H1 (cell line): Measurements from ENCODE around the gene RSU1. TPM values are rescaled to one million over a fixed set of nuclear protein-coding genes. Genes with fewer than 3 reads are reported as not detected.

Source experiments
- CTCF ChIA-PET: fragments of 300-600 bp; sonication (Branson Sonifier 250); formaldehyde crosslinking; loops from one replicate; lab custom pipeline; 2021; ENCODE audit not compliant: partially characterized antibody; lab: Charles Lee
- POLR2A ChIA-PET: fragments of 300-600 bp; sonication (Branson Sonifier 250); formaldehyde crosslinking; loops from one replicate; lab custom pipeline; 2021; ENCODE audit warnings: inconsistent platforms; ENCODE audit not compliant: partially characterized antibody; lab: Charles Lee
- DNase-seq, 2 experiments: peaks; one replicate each; pipeline versions ENCODE4 v3.0.0 to v3.0.0-alpha.2; 2010 to 2022; ENCODE audit warnings: low spot score in 2 of 2, low read depth in 1 of 2, mixed read lengths in 1 of 2
- FAIRE-seq: peaks from 2 replicates; lab custom pipeline; 2011; peaks lifted over from hg19 to GRCh38; lab: Jason Lieb, UNC
- H2AFZ ChIP-seq: 2 replicates; pipeline ENCODE4 v1.8.1; 2012; ENCODE audit warnings: low read length, inconsistent platforms
- H2AK5ac ChIP-seq: 2 replicates; pipeline ENCODE4 v1.6.1; 2013; ENCODE audit warnings: low read depth, low read length
- H2BK120ac ChIP-seq: replicated peaks from 2 replicates; pipeline ENCODE3; 2013; ENCODE audit warnings: low read depth, low read length, inconsistent platforms
- H2BK12ac ChIP-seq: 2 replicates; pipeline ENCODE4 v1.6.1; 2013; ENCODE audit warnings: low read depth, low read length
- H2BK15ac ChIP-seq: 2 replicates; pipeline ENCODE4 v1.6.1; 2013; ENCODE audit warnings: low read length
- H2BK20ac ChIP-seq: 2 replicates; pipeline ENCODE4 v1.6.1; 2013; ENCODE audit warnings: low read length
- H2BK5ac ChIP-seq: 2 replicates; pipeline ENCODE4 v1.6.1; 2013; ENCODE audit warnings: low read depth, low read length
- H3K14ac ChIP-seq: 2 replicates; pipeline ENCODE4 v1.6.1; 2013; ENCODE audit warnings: inconsistent platforms; ENCODE audit not compliant: insufficient read length
- H3K18ac ChIP-seq: 2 replicates; pipeline ENCODE4 v1.6.1; 2013; ENCODE audit warnings: low read length; ENCODE audit errors: extremely low read depth
- H3K23ac ChIP-seq: 2 replicates; pipeline ENCODE4 v1.6.1; 2013; ENCODE audit warnings: inconsistent platforms; ENCODE audit not compliant: insufficient read length
- H3K23me2 ChIP-seq: 2 replicates; pipeline ENCODE4 v1.6.1; 2013; ENCODE audit warnings: low read depth, low read length
- H3K27ac ChIP-seq: 2 replicates; pipeline ENCODE4 v1.6.1; 2011; ENCODE audit warnings: low read depth, low read length, inconsistent platforms
- H3K27me3 ChIP-seq, 4 experiments: replicated peaks in 1 of 4; 1 replicate in 1 of 4; 2 replicates in 3 of 4; pipeline versions ENCODE4 v1.6.1 to v1.8.1; 2011 to 2013; ENCODE audit warnings: low read length in 3 of 4, mild to moderate bottlenecking in 3 of 4, inconsistent platforms in 2 of 4, mixed read lengths in 2 of 4, moderate library complexity in 1 of 4; ENCODE audit not compliant: control insufficient read depth in 3 of 4, insufficient read depth in 3 of 4; ENCODE audit errors: extremely low read depth in 1 of 4
- H3K36me3 ChIP-seq, 4 experiments: 2 replicates each; pipeline versions ENCODE4 v1.6.1 to v1.8.1; 2011 to 2013; ENCODE audit warnings: mild to moderate bottlenecking in 4 of 4, low read length in 3 of 4, moderate library complexity in 2 of 4, control low read depth in 1 of 4, inconsistent platforms in 1 of 4; ENCODE audit not compliant: insufficient read depth in 4 of 4, control insufficient read depth in 2 of 4
- H3K4ac ChIP-seq: replicated peaks from 2 replicates; pipeline ENCODE3; 2013; ENCODE audit warnings: low read length, low read depth, mixed read lengths, inconsistent platforms; ENCODE audit not compliant: insufficient read length
- H3K4me1 ChIP-seq, 4 experiments: replicated peaks in 1 of 4; 1 replicate in 1 of 4; 2 replicates in 3 of 4; pipeline versions ENCODE4 v1.6.1 to v1.8.1; 2011 to 2013; ENCODE audit warnings: low read length in 3 of 4, inconsistent platforms in 2 of 4, mixed read lengths in 1 of 4; ENCODE audit not compliant: insufficient read depth in 4 of 4, control insufficient read depth in 3 of 4
- H3K4me2 ChIP-seq, 2 experiments: 2 replicates each; pipeline versions ENCODE4 v1.6.1 to v1.8.1; 2011 to 2013; ENCODE audit warnings: low read depth in 2 of 2, low read length in 2 of 2, control low read depth in 1 of 2, inconsistent platforms in 1 of 2, mild to moderate bottlenecking in 1 of 2; ENCODE audit not compliant: insufficient read depth in 1 of 2
- H3K4me3 ChIP-seq, 4 experiments: fragments of 200-600, 300-600 bp in 1 of 4; sonication (generic), shearing (Covaris generic), sonication (Bioruptor Twin) in 1 of 4; 2 replicates each; pipeline versions ENCODE4 v1.5.1 to v1.8.1; 2011 to 2016; ENCODE audit warnings: low read length in 4 of 4, low read depth in 3 of 4, control low read depth in 2 of 4, inconsistent platforms in 2 of 4, mild to moderate bottlenecking in 2 of 4, mixed read lengths in 1 of 4, moderate library complexity in 1 of 4; ENCODE audit not compliant: insufficient read depth in 2 of 4; ENCODE audit errors: extremely low read depth in 1 of 4
- H3K56ac ChIP-seq: replicated peaks from 2 replicates; pipeline ENCODE3; 2013; ENCODE audit warnings: low read depth, mild to moderate bottlenecking, mixed read lengths, low read length, inconsistent platforms; ENCODE audit not compliant: insufficient read length
- H3K79me1 ChIP-seq: 2 replicates; pipeline ENCODE4 v1.6.1; 2013; ENCODE audit warnings: low read depth, low read length, control low read depth
- H3K79me2 ChIP-seq, 2 experiments: 2 replicates each; pipeline versions ENCODE4 v1.6.1 to v1.8.1; 2012 to 2013; ENCODE audit warnings: low read length in 2 of 2, mild to moderate bottlenecking in 2 of 2, inconsistent platforms in 1 of 2; ENCODE audit not compliant: insufficient read depth in 2 of 2, control insufficient read depth in 1 of 2
- H3K9ac ChIP-seq, 4 experiments: replicated peaks in 1 of 4; 1 replicate in 1 of 4; 2 replicates in 3 of 4; pipeline versions ENCODE4 v1.6.1 to v1.8.1; 2011 to 2013; ENCODE audit warnings: low read depth in 3 of 4, low read length in 3 of 4, control low read depth in 2 of 4, mild to moderate bottlenecking in 2 of 4, moderate library complexity in 2 of 4, inconsistent platforms in 1 of 4; ENCODE audit errors: extremely low read depth in 1 of 4
- H3K9me3 ChIP-seq, 2 experiments: 2 replicates each; pipeline versions ENCODE4 v1.6.1 to v1.8.1; 2012 to 2013; ENCODE audit warnings: mild to moderate bottlenecking in 2 of 2, moderate library complexity in 2 of 2, control low read depth in 1 of 2, inconsistent platforms in 1 of 2, low read depth in 1 of 2, low read length in 1 of 2, mixed read lengths in 1 of 2; ENCODE audit not compliant: insufficient read depth in 2 of 2
- H4K20me1 ChIP-seq, 2 experiments: replicated peaks in 1 of 2; 2 replicates each; pipeline versions ENCODE3 to v1.8.1; 2011 to 2013; ENCODE audit warnings: inconsistent platforms in 2 of 2, low read length in 2 of 2, mild to moderate bottlenecking in 1 of 2; ENCODE audit not compliant: insufficient read depth in 2 of 2, control insufficient read depth in 1 of 2
- H4K5ac ChIP-seq: 2 replicates; pipeline ENCODE4 v1.6.1; 2013; ENCODE audit warnings: low read length, low read depth, mixed read lengths, inconsistent platforms; ENCODE audit not compliant: insufficient read length
- H4K8ac ChIP-seq: 2 replicates; pipeline ENCODE4 v1.8.0; 2013; ENCODE audit warnings: mild to moderate bottlenecking, moderate library complexity, low read length, inconsistent platforms; ENCODE audit not compliant: insufficient read depth; ENCODE audit errors: extremely low read depth
- H4K91ac ChIP-seq: replicated peaks from 2 replicates; pipeline ENCODE3; 2013; ENCODE audit warnings: low read length, mixed read lengths, inconsistent platforms; ENCODE audit not compliant: insufficient read length
- CEBPB ChIP-seq: IDR thresholded peaks from 2 replicates; pipeline ENCODE4 v1.6.1; 2012; ENCODE audit warnings: low read depth, low read length
- KDM1A ChIP-seq: fragments of 200-600, 300-600 bp; sonication (generic); IDR thresholded peaks from 2 replicates; pipeline ENCODE4 v1.7.1; 2016; ENCODE audit warnings: mild to moderate bottlenecking, low read length, borderline replicate concordance
- RBBP5 ChIP-seq: IDR thresholded peaks from 2 replicates; pipeline ENCODE4 v1.7.1; 2012; ENCODE audit warnings: low read depth, mild to moderate bottlenecking, inconsistent platforms, low read length, moderate library complexity, borderline replicate concordance
- WGBS, 2 experiments: shearing (Covaris generic) in 1 of 2; methylation state at CpG; one replicate each; pipeline versions ENCODE4 v1.1.6 to v1.1.7; 2013 to 2015; ENCODE audit warnings: low lambda C conversion rate in 2 of 2, mixed read lengths in 2 of 2, inconsistent platforms in 1 of 2, low coverage in 1 of 2, missing lambda C conversion rate in 1 of 2; ENCODE audit not compliant: insufficient replicate concordance in 2 of 2, insufficient coverage in 1 of 2, insufficient read length in 1 of 2; ENCODE audit errors: extremely low coverage in 1 of 2, missing lambda C conversion rate in 1 of 2; 5-methylcytosine and 5-hydroxymethylcytosine counted together
- polyA plus RNA-seq, 7 experiments: library from polyadenylated mRNA; depleted of rRNA in 3 of 7; stranded (reverse) in 5 of 7; unstranded in 2 of 7; fragments of >200 nt in 5 of 7; fragments of 200-250 nt in 2 of 7; gene quantifications; 1 replicate in 5 of 7; 2 replicates in 1 of 7; 4 replicates in 1 of 7; pipeline versions ENCODE4 v1.2.1 to v1.2.3, GENCODE V29; 2011 to 2013; ENCODE audit warnings: missing spikeins in 2 of 7, mixed read lengths in 2 of 7
- total RNA-seq: library from RNA; stranded (reverse); fragmentation: NEBNext Ultra II Directional; extraction: Animal tissue kit (Norgen Biotek cat#: 25700); gene quantifications from 2 replicates; pipeline ENCODE4 v1.2.1, GENCODE V29; 2021
- TF ChIP-seq, protein P1 (sequence below): IDR thresholded peaks from 2 replicates; pipeline ENCODE4 v1.6.1; 2012; ENCODE audit warnings: inconsistent platforms

RSU1 gene
- total and polyA plus RNA-seq, 2 of the 8 experiments (the other 6 are each of a cell fraction or from before 2014, with no cell fraction given): 50.0 to 68.2 TPM

DNA sequence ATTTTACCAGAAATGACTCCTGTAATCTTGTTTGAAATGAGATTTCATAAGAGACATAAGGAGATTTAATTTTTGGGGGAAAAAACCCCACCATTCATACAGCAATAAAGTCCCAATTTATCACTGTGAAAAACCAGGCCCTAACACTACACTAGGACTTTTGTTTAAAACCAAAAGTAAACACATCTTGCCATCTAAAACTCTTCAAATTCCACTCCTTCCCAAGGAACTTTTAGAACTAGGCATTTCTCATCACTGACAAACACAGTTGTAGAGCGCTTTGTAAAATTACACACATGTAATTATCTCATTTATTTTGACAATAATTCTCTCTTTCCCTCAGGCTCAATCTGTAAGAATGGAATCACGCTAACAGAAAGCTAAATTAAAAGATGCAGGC lies 167.5 kb downstream of the RSU1 start:
- Histone ChIP-seq H4K91ac (no peak overlapping the region), H3K4ac (no peak overlapping the region), H3K79me1 (no peaks in the 10 kb centered on the region), H4K20me1 (peaks cover 0 to 2% of the 10 kb centered on the region in 2 experiments), H2BK120ac (no peak overlapping the region), H3K23ac (no peak overlapping the region), H2BK5ac (no peak overlapping the region), H3K14ac (no peak overlapping the region), H2BK12ac (no peak overlapping the region), H3K27ac (no peak overlapping the region), H3K9me3 (no peaks in the 10 kb centered on the region), H4K5ac (no peak overlapping the region), H3K79me2 (no peaks in the 10 kb centered on the region), H3K4me2 (no peak overlapping the region), H4K8ac (no peak overlapping the region), H3K4me1 (no peaks in the 10 kb centered on the region), H3K18ac (no peak overlapping the region), H2BK15ac (no peak overlapping the region), H3K23me2 (no peaks in the 10 kb centered on the region), H3K9ac (no peak overlapping the region), H2BK20ac (no peak overlapping the region), H3K56ac (no peak overlapping the region), H3K4me3 (no peak overlapping the region), H3K27me3 (no peaks in the 10 kb centered on the region), H2AFZ (no peak overlapping the region), H2AK5ac (no peak overlapping the region), H3K36me3 (no peaks in the 10 kb centered on the region)
- CTCF ChIA-PET: no interaction called here
- 96% methylated on average over 2 of the region's 2 CpGs; no CpG with 5 or more reads in 1 of the 2 experiments for WGBS, 2 experiments
- POLR2A ChIA-PET: no interaction called here
- DNase-seq (no peak), FAIRE-seq (no peak)
- TF ChIP-seq, protein P1, sequence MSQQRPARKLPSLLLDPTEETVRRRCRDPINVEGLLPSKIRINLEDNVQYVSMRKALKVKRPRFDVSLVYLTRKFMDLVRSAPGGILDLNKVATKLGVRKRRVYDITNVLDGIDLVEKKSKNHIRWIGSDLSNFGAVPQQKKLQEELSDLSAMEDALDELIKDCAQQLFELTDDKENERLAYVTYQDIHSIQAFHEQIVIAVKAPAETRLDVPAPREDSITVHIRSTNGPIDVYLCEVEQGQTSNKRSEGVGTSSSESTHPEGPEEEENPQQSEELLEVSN: no peak
- TF ChIP-seq CEBPB (no peak), KDM1A (no peak), RBBP5 (no peak)
